GM19023 (cell line): ENCODE data around the gene ACOT13.
"Not testable (repeated sequence)": the region's sequence is repeated elsewhere in the genome, so short reads cannot be mapped to it uniquely, and the experiment has no call there.

Source experiments
- ATAC-seq: cut with Tn5 transposase; IDR thresholded peaks from one replicate; pipeline ENCODE4 v1.9.1; 2021; ENCODE audit warnings: mild to moderate bottlenecking, moderate library complexity; ENCODE audit not compliant: unreplicated experiment

Gene ACOT13

GRCh38 chr6:24721461-24722215, 54.8 kb downstream of the ACOT13 start:
- peak; percentile 50 for ATAC-seq

- ATAC-seq: no peak
Observed at GRCh38 chr6:24723270-24723669, 56.4 kb downstream of the ACOT13 start.

GRCh38 chr6:24730653-24731052, 63.8 kb downstream of the ACOT13 start:
- not testable (repeated sequence) for ATAC-seq

DNA sequence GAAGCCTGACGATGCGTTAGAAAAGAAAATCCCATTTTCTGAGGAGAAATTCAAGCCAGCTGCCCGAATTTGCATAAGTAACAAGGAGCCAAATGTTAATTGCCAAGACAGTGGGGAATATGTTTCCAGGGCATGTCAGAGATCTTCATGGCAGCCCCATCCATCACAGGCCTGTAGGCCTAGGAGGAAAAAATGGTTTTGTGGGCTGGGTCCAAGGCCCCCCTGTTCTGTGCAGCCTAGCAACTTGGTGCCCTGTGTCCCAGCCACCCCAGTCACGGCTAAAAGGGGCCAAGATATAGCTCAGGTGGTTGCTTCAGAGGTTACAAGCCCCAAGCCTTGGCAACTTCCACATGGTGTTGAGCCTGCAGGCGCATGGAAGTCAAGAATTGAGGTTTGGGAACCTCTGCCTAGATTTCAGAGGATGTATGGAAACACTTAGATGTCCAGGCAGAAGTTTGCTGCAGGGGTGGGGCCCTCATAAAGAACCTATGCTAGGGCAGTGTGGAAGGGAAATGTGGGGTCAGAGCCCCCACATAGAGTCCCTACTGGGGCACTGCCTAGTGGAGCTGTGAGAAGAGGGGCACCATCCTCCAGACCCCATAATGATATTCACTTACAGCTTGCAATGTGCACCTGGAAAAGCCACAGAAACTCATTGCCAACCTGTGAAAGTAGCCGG, 64.7 kb downstream of the ACOT13 start:
- not testable (repeated sequence) for ATAC-seq

DNA sequence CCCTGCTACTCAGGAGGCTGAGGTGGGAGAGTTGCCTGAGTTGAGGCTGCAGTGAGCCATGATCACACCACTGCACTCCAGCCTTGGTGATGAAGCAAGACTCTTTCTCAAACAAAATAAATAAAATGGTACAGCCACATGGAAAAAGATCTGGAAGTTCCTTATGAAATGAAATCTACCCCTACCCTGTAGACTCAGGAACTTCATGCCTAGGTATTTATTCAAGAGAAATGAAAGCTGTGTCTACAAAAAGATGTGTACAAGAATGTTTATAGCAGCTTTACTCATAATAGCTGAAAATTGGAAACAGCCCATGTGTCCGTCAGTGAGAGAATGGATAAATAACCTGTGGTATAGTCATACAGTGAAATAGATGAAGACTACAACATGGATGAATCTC, 67.3 kb downstream of the ACOT13 start:
- ATAC-seq: no peak

DNA sequence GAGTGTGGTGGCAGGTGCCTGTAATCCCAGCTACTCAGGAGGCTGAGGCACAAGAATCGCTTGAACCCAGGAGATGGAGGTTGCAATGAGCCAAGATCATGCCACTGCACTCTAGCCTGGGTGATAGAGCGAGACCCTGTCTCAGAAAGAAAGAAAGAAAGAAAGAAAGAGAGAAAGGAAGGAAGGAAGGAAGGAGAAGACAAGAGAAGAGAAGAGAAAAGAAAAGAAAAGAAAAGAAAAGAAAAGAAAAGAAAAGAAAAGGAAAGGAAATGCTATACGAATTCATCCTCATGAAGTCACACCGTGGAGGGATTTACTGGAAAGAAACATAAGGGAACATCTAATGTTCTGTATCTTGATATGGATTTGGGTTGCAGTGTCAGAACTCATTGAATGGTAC, 67.8 kb downstream of the ACOT13 start:
- not testable (repeated sequence) for ATAC-seq

- ATAC-seq: no peak
Observed at GRCh38 chr6:24738741-24739140, 71.9 kb downstream of the ACOT13 start.

GRCh38 chr6:24740861-24741260, 74.0 kb downstream of the ACOT13 start:
- no peak for ATAC-seq

DNA sequence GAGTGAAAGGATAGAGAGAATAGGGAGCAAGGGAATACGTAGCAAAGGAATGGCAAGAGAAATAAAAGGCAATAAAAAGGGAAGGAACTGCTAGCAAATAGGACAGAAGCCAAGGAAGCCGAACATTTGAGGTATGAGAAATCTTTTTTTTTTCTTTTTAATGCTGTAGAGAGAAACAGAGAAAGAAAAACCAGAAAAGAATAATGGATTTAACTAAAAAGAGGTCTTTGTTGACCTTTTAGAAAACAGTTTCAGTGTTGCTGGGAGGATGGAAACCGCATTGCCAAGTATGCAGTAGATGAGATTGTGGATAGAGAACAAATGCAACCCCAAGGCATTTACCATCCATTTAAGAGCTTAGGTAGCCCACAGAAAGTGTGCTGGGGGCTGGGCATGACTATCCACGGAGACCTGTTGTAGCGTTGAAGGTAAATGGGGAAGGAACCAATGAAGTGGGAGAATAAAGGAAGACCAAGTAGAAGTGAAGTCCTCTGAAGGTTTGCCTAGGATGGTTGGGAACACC, 75.4 kb downstream of the ACOT13 start:
- no peak for ATAC-seq

DNA sequence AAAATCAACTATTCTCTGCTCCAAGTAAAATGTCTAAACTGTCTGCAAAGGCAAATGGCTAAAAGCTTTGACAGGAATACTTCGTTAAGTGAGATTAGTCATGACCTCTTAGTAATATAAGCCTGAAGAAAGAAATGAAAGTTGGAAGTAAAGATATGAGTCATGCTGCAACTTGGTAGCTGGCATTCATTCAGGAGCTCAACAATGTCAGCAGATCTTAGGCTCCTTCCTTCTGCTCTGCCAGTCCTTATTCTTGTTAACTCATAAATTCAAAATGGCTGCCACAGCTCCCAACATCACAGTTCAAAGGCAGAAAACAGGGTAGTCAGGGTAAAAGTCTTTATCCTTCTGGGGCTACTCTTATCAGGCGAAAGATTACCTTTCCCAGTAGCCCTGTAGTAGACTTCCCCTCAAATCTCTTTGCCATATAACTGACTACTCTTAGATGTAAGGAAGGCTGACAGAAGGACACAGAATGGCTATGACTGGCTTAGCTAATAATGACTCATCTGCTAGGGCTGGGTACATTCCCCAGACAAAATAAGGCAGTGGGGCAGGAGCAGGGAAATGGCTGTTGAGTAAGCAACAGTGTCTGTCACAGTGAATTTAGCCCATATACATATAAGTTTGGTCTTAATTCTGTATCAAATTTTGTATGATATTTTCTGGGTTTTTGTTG, 76.5 kb downstream of the ACOT13 start:
- peak; percentile 87 for ATAC-seq

- ATAC-seq: no peak
Observed at GRCh38 chr6:24743944-24744335, 77.1 kb downstream of the ACOT13 start.

GRCh38 chr6:24744911-24745310, 78.0 kb downstream of the ACOT13 start:
- no peak for ATAC-seq

DNA sequence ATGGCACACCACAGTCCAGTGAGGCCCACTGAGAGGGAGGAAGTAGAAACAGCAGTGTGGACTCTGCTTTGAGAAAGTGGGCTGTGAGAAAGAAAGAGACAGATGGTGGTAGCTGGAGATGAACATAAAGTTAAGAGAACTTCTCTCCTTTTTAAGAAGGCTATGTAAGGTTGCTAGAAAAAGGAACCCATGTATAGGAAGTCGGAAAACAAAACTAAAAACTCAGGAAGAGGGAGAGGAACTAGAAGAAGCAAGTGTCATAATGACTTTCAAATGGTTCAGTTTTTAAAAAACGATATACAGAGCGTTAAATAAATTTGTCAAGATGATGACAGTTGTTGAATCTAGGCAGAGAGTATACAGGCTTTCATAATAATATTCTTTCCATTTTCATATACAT, 82.4 kb downstream of the ACOT13 start:
- ATAC-seq: no peak

DNA sequence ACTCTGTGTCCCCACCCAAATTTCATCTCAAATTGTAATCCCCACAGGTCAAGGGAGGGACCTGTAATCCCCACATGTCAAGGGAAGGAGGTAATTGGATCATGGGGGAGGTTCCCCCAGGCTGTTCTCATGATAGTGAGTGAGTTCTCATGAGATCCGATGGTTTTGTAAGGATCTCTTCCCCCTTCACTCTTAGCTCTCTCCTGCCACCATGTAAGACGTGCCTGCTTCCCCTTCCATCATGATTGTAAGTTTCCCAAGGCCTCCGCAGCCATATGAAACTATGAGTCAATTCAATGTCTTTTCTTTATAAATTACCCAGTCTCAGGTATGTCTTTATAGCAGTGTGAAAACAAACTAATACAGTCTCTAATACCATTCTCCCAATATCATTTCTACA, 84.0 kb downstream of the ACOT13 start:
- not testable (repeated sequence) for ATAC-seq

GRCh38 chr6:24752503-24752902, 85.6 kb downstream of the ACOT13 start:
- ATAC-seq: no peak

GRCh38 chr6:24752917-24753492, 86.1 kb downstream of the ACOT13 start:
- no peak for ATAC-seq

GRCh38 chr6:24753545-24753944, 86.7 kb downstream of the ACOT13 start:
- no peak for ATAC-seq

DNA sequence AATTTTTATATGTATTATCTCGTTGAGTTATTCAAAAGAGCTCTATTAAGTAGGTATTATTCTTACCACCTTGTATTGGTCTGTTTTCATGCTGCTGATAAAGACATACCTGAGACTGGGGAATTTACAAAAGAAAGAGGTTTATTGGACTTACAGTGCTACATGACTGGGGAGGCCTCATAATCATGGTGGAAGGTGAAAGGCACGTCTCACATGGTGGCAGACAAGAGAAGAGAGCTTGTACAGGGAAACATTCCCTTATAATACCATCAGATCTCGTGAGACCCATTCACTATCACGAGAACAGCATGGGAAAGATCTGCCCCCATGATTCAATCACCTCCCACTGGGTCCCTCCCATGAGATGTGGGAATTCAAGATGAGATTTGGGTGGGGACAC, 87.5 kb downstream of the ACOT13 start:
- ATAC-seq: not testable (repeated sequence)
